Stimulated activated naive B cell treated with anti-CD40 and anti-IgM and Interleukin-4, amounts not matched to agents 10 μg/mL and 1 μg/mL and 100 μg/mL, for 72 hours (primary cell): ENCODE results near the gene CCDC88C.

Experiments used
- ATAC-seq, 2 donors: fragments of 150-1000 bp; cut with Tn5 transposase; replicated peaks; 2 replicates each; pipeline ENCODE4 v1.10.0; 2021; ENCODE audit warnings: moderate library complexity in 1 of 2
- DNase-seq: peaks from one replicate; pipeline ENCODE4 v3.0.0; 2021
- H3K27ac Mint-ChIP-seq: one replicate; pipeline ENCODE4 v1.8.0; 2022; ENCODE audit warnings: mild to moderate bottlenecking, mixed read lengths
- H3K27me3 Mint-ChIP-seq, 2 donors: one replicate each; pipeline ENCODE4 v1.8.0; 2022; ENCODE audit warnings: mixed read lengths in 2 of 2
- H3K36me3 Mint-ChIP-seq, 2 donors: one replicate each; pipeline ENCODE4 v1.8.0; 2022; ENCODE audit warnings: mixed read lengths in 2 of 2, mild to moderate bottlenecking in 1 of 2
- H3K4me1 Mint-ChIP-seq, 2 donors: one replicate each; pipeline ENCODE4 v1.8.0; 2022; ENCODE audit warnings: mixed read lengths in 2 of 2, mild to moderate bottlenecking in 1 of 2
- H3K4me3 Mint-ChIP-seq, 2 donors: one replicate each; pipeline ENCODE4 v1.8.0; 2022; ENCODE audit warnings: mild to moderate bottlenecking in 2 of 2, mixed read lengths in 2 of 2, moderate library complexity in 1 of 2
- H3K9me3 Mint-ChIP-seq, 2 donors: one replicate each; pipeline ENCODE4 v1.8.0; 2022; ENCODE audit warnings: mixed read lengths in 2 of 2, mild to moderate bottlenecking in 1 of 2

The CCDC88C gene

DNA sequence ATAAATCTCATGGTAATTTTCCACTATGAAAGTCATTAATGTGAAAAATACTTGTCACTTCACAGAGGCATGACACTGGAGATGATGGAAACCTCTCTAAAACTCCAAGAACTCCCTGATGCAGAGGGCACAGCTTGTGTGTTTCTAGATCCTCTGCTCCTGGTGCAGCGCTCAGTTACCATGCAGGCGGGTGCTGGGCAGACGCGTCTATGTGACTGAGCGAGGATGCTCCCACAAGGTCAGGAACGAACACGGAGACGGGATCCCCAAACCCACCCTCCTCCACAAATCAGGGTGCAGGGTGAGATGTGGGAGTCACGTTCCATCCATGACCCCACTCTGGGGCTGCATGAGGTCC, 81.5 kb downstream of the CCDC88C start:
- H3K36me3 Mint-ChIP-seq: peaks cover 36 to 50% of the 10 kb centered on the region in 2 donors

GRCh38 chr14:91335191-91336092, 82.2 kb downstream of the CCDC88C start:
- peaks cover 37 to 66% of the 10 kb centered on the region in 2 donors for H3K4me1 Mint-ChIP-seq

More for the DNA sequence above, 81.5 kb downstream of the CCDC88C start:
- Mint-ChIP-seq H3K27ac (no peak overlapping the region), H3K4me1 (peaks cover 32 to 63% of the 10 kb centered on the region in 2 donors), H3K9me3 (no peaks in the 10 kb centered on the region), H3K27me3 (no peaks in the 10 kb centered on the region), H3K4me3 (no peak overlapping the region)
- no peak for DNase-seq
- no peak for ATAC-seq

DNA sequence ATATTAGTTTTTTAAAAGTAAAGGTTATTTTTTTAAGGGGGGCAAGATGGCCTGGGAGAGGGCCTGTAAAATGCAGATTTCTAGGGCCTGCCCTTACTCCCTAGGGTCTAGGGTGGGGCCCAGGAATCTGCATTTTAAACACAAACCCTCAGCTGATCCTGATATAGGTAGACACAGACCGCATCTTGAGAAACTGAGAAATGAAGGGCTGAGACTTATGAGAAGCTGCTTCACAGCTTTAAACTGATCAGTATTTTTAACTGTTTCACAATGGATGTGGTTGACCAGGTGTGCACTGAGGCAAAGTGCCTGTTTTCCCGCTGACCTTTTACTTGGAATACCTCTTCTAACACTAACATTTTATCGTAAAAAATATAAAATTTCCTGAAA, 84.0 kb downstream of the CCDC88C start:
- Mint-ChIP-seq H3K27ac (no peak overlapping the region), H3K4me3 (no peak overlapping the region), H3K27me3 (no peaks in the 10 kb centered on the region), H3K36me3 (peaks cover 43 to 53% of the 10 kb centered on the region in 2 donors), H3K9me3 (no peaks in the 10 kb centered on the region), H3K4me1 (peaks cover 43 to 75% of the 10 kb centered on the region in 2 donors)
- DNase-seq (no peak), ATAC-seq (no peak)

More at GRCh38 chr14:91335191-91336092, 82.2 kb downstream of the CCDC88C start:
- H3K4me3 Mint-ChIP-seq: peak overlapping the region in 1 of 2 donors; percentile 23
- no peaks in the 10 kb centered on the region for H3K9me3 Mint-ChIP-seq
- no peak for DNase-seq
- peaks cover 42 to 54% of the 10 kb centered on the region in 2 donors for H3K36me3 Mint-ChIP-seq
- no peaks in the 10 kb centered on the region for H3K27me3 Mint-ChIP-seq
- ATAC-seq: no peak
- peak overlapping the region; percentile 84 for H3K27ac Mint-ChIP-seq

DNA sequence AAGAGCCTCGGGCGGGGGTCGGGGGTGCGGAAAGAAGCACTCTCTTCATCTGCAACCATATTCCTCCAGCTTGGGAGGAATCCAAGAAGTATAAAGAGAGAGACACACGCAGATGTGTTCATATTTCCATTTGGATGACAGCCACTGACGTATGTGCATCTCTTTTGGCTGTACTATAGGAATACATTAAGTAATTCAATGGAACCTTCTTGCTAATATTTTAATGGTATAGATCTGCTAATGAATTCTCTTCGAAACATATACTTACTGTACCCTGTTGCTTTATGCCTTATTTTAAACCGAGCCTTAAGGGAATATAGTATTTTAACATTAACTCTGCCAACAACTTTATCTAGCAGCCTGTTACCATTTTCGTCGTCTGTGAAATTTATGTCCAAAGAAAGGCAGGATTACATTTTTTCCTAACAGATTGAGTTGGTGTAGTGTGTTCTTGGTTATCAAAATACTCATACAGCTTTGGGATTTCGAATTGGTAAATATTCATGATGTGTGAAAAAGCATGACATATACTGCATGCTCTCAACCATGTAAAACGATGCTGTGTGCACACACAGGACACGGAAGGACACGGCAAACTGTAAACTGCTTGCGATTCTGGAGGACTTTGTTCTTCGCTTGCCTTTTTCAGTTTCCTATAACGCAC, 84.5 kb downstream of the CCDC88C start:
- Mint-ChIP-seq H3K27ac (peak overlapping the region; percentile 42), H3K4me1 (peaks cover 43 to 79% of the 10 kb centered on the region in 2 donors), H3K4me3 (no peak overlapping the region), H3K9me3 (no peaks in the 10 kb centered on the region), H3K27me3 (no peaks in the 10 kb centered on the region), H3K36me3 (peaks cover 41 to 54% of the 10 kb centered on the region in 2 donors)
- ATAC-seq (no peak), DNase-seq (no peak)

DNA sequence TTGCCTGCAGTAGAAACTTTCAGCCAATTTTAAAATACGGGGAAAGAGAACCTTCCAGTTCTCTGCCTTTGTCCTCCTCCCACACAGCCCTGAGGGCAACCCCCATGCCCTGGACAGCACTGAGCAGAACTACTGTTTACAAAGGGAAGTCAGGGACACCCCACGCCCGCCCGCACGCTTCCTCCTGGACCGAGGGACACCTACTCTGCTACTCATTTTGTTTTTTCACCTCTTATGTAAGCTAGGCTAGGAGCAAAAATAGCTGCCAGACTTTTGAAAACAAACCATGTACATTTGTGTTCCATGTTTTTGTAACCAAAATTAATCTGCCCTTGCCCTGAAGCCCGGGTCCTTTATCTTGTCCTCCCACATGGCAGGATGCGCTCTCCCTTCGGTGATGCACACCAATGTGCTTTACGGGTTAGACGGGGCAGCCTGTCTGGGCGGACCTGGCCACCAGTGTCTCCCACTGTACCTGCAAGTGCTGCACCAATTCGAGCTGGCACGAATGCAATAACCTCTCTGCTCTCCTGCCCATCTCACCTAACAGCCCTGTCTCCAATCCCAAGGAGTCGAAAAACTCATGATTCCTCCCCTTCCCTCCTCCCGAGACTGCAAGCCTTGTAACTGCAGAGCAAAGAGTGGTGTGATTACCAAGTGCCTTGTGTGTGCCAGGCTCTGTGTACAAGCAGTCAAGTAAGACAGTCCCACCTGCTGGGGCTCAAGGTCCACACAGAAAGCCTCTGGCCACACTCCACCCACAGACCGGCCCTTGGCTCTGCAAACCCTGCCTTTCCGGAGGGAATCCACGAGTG, 85.2 kb downstream of the CCDC88C start:
- peak overlapping the region; percentile 32 to 39 for H3K4me3 Mint-ChIP-seq
- peak; percentile 43 to 50 for ATAC-seq
- H3K9me3 Mint-ChIP-seq: no peaks in the 10 kb centered on the region
- peaks cover 38 to 58% of the 10 kb centered on the region in 2 donors for H3K36me3 Mint-ChIP-seq
- peak overlapping the region; percentile 92 for H3K27ac Mint-ChIP-seq
- DNase-seq: no peak
- no peaks in the 10 kb centered on the region for H3K27me3 Mint-ChIP-seq
- peaks cover 48 to 87% of the 10 kb centered on the region in 2 donors for H3K4me1 Mint-ChIP-seq

- H3K4me1 Mint-ChIP-seq: peaks cover 52 to 92% of the 10 kb centered on the region in 2 donors
- peak overlapping the region in 1 of 2 donors; percentile 31 for H3K4me3 Mint-ChIP-seq
- no peaks in the 10 kb centered on the region for H3K9me3 Mint-ChIP-seq
These were observed 85.9 kb downstream of the CCDC88C start for GRCh38 chr14:91331721-91332120.

DNA sequence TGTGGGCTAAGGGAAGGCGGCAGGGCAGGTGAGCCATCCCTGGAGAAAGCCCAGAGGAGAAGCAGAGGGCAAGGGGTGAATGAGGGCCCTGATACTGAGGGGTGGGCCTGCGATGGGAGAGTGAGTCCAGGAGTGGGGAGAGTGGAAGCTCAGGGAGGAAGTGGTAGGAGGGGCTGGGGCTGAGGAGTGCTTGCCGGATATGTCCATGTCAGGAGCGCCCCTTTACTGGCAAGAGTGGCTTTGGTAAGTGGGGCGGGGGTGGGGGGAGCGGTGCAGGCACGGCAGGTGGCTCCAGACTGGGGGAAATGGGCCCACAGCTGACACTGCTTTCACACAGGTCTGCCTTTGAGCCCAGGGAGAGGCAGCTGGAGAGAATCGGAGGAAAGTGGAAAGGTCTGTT, 86.8 kb downstream of the CCDC88C start:
- H3K4me3 Mint-ChIP-seq: peak overlapping the region in 1 of 2 donors; percentile 42
- peak overlapping the region; percentile 93 for H3K27ac Mint-ChIP-seq
- no peaks in the 10 kb centered on the region for H3K27me3 Mint-ChIP-seq
- peaks cover 54 to 98% of the 10 kb centered on the region in 2 donors for H3K4me1 Mint-ChIP-seq
- ATAC-seq (no peak), DNase-seq (no peak)
- H3K36me3 Mint-ChIP-seq: peaks cover 40 to 67% of the 10 kb centered on the region in 2 donors
- H3K9me3 Mint-ChIP-seq: no peaks in the 10 kb centered on the region

More at GRCh38 chr14:91331721-91332120, 85.9 kb downstream of the CCDC88C start:
- peaks cover 38 to 65% of the 10 kb centered on the region in 2 donors for H3K36me3 Mint-ChIP-seq
- peak overlapping the region; percentile 93 for H3K27ac Mint-ChIP-seq
- DNase-seq: no peak
- peak in 1 of 2 donors; percentile 24 for ATAC-seq
- no peaks in the 10 kb centered on the region for H3K27me3 Mint-ChIP-seq

GRCh38 chr14:91330096-91330696, 87.4 kb downstream of the CCDC88C start:
- Mint-ChIP-seq H3K27me3 (no peaks in the 10 kb centered on the region), H3K4me3 (peak overlapping the region in 1 of 2 donors; percentile 5), H3K36me3 (peaks cover 45 to 67% of the 10 kb centered on the region in 2 donors), H3K4me1 (peaks cover 54 to 98% of the 10 kb centered on the region in 2 donors), H3K27ac (peak overlapping the region; percentile 93), H3K9me3 (no peaks in the 10 kb centered on the region)
- ATAC-seq (no peak), DNase-seq (no peak)

GRCh38 chr14:91329486-91330014, 88.1 kb downstream of the CCDC88C start:
- peaks cover 51 to 71% of the 10 kb centered on the region in 2 donors for H3K36me3 Mint-ChIP-seq
- DNase-seq: no peak
- ATAC-seq: no peak
- H3K4me3 Mint-ChIP-seq: peak overlapping the region in 1 of 2 donors; percentile 5
- peak overlapping the region; percentile 81 for H3K27ac Mint-ChIP-seq
- H3K9me3 Mint-ChIP-seq: no peaks in the 10 kb centered on the region
- no peaks in the 10 kb centered on the region for H3K27me3 Mint-ChIP-seq
- peaks cover 60 to 98% of the 10 kb centered on the region in 2 donors for H3K4me1 Mint-ChIP-seq

- ATAC-seq (no peak), DNase-seq (no peak)
- Mint-ChIP-seq H3K9me3 (no peaks in the 10 kb centered on the region), H3K4me3 (no peak overlapping the region), H3K4me1 (peaks cover 63 to 98% of the 10 kb centered on the region in 2 donors), H3K36me3 (peaks cover 53 to 74% of the 10 kb centered on the region in 2 donors), H3K27me3 (no peaks in the 10 kb centered on the region), H3K27ac (peak overlapping the region; percentile 91)
These were observed 89.1 kb downstream of the CCDC88C start for GRCh38 chr14:91328313-91329050.

DNA sequence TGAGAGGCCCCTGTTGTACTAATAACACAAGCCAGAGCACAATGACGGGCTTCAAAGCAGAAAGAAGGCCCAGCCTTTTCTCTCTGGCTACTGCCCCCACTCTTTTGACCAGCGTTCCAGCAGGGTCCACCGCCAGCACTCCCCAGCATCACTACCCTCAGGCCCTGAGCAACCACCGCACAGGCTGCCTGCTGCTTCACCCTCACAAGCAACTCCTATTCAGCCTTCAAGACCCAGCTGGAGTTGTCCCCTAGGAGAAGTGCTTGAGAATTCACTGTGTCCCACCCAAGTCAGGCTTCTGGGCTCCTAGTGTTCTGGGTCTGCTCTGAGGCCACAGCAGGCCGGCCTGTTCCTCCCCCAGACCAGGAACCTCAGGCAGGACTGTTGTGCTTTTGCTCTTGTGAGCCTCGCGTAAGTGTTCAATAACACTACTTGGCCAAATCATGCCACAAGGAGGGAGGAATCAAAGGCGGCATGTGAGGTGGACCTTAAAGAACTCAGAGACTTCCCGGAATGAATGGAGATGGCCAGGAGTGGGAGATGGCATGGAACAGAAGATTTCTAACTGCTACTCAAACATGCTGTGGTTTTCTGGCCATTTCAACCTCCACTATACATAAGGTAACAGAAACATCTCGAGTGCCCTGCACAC, 89.8 kb downstream of the CCDC88C start:
- DNase-seq: no peak
- H3K27ac Mint-ChIP-seq: peak overlapping the region; percentile 91
- H3K36me3 Mint-ChIP-seq: peaks cover 46 to 77% of the 10 kb centered on the region in 2 donors

GRCh38 chr14:91327250-91327595, 90.4 kb downstream of the CCDC88C start:
- no peaks in the 10 kb centered on the region for H3K9me3 Mint-ChIP-seq
- ATAC-seq (no peak), DNase-seq (no peak)
- peaks cover 42 to 73% of the 10 kb centered on the region in 2 donors for H3K36me3 Mint-ChIP-seq
- H3K27me3 Mint-ChIP-seq: no peaks in the 10 kb centered on the region
- peaks cover 64 to 98% of the 10 kb centered on the region in 2 donors for H3K4me1 Mint-ChIP-seq
- H3K27ac Mint-ChIP-seq: peak overlapping the region; percentile 91
- no peak overlapping the region for H3K4me3 Mint-ChIP-seq

More for the DNA sequence above, 89.8 kb downstream of the CCDC88C start:
- no peaks in the 10 kb centered on the region for H3K27me3 Mint-ChIP-seq
- H3K4me3 Mint-ChIP-seq: no peak overlapping the region
- H3K4me1 Mint-ChIP-seq: peaks cover 67 to 98% of the 10 kb centered on the region in 2 donors
- ATAC-seq: no peak
- H3K9me3 Mint-ChIP-seq: no peaks in the 10 kb centered on the region
